Frontal cortex (tissue), 4 donors: ENCODE data around the gene FOXN4. TPM values are rescaled to one million over a fixed set of nuclear protein-coding genes. Genes with fewer than 3 reads are reported as not detected.

ENCODE experiments used
- DNase-seq, 2 donors: peaks; one replicate each; pipeline ENCODE4 v3.0.0; 2012; ENCODE audit warnings: low spot score in 2 of 2
- FAIRE-seq: peaks from 2 replicates; lab custom pipeline; 2012; peaks lifted over from hg19 to GRCh38; lab: Jason Lieb, UNC
- total RNA-seq: library from RNA; depleted of rRNA; stranded (reverse); fragments of >200 nt; gene quantifications from one replicate; pipeline ENCODE4 v1.2.3, GENCODE V29; 2014
- donor health status: control.
- donor health status: control.
- donor health status: control.

Gene FOXN4
- total RNA-seq, 1 donor from 2014 or later: under 0.01 TPM

- FAIRE-seq (no peak), DNase-seq (no peak)
These were observed 69.9 kb downstream of the FOXN4 start for GRCh38 chr12:109239179-109239578.

GRCh38 chr12:109236257-109236656 lies 72.8 kb downstream of the FOXN4 start:
- FAIRE-seq (no peak), DNase-seq (no peak)

GRCh38 chr12:109234012-109234411 lies 75.1 kb downstream of the FOXN4 start:
- no peak for FAIRE-seq
- DNase-seq: no peak

DNA sequence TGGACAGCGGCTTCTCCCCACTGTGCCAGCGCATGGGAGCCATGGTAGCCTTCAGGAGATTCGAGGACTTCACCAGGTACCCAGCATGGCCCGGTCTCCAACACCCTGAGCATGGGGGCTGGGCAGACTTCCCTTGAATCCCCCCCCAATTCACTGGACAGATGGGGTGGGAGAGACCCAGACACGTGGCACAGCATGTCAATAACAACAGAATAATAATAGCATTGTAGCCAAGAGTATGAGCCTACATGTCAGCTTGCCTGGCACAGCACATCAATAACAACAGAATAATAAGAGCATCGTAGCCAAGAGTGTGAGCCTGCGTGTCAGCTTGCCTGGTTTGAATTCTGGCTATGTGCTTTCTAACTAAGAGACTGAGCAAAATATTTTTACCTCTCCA lies 76.4 kb downstream of the FOXN4 start:
- DNase-seq (peak in 1 of 2 donors; percentile 28), FAIRE-seq (no peak)

GRCh38 chr12:109230193-109230592 lies 78.9 kb downstream of the FOXN4 start:
- no peak for DNase-seq
- no peak for FAIRE-seq

DNA sequence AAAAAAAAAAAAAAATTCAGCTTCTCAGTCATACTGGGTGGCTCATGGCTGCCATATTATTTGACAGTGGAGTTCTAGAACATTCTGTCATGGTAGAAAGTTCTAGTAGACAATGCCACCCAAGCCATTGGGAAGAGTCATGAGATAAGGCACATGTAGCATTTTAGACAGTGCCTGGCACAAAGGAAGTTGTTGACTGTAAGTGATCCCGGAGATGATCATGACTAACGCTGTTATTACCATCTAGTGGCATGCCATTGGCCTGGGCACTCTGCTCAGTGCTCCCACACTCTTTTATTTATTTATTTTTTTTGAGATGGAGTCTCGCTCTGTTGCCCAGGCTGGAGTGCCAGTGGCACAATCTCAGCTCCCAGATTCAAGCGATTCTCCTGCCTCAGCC lies 80.4 kb downstream of the FOXN4 start:
- no peak for DNase-seq
- FAIRE-seq: no peak

Other genes starting within 250 kb of the FOXN4 start
- gene ALKBH2, start 215.8 kb downstream of the FOXN4 start, total RNA-seq: 31.4 TPM
- 28.5 TPM for gene UNG, start 211.7 kb downstream of the FOXN4 start, total RNA-seq
- gene ACACB, start 192.7 kb downstream of the FOXN4 start, total RNA-seq: 4.9 TPM
- gene MYO1H, start 38.6 kb upstream of the FOXN4 start, total RNA-seq: under 0.01 TPM
- 42.8 TPM for gene KCTD10, start 168.0 kb upstream of the FOXN4 start, total RNA-seq
- 15.5 TPM for gene UBE3B, start 168.3 kb upstream of the FOXN4 start, total RNA-seq